ENCODE measurements around the gene MEIS2.

Gene MEIS2

GRCh38 chr15:37015035-37015434 lies 85.3 kb downstream of the MEIS2 start:
- Histone ChIP-seq H3K4me2 (ENCODE audit: low read length) (peak overlapping the region; percentile 67), H3K4me1 (ENCODE audit: insufficient read depth, low read length, severe bottlenecking) (peaks cover 72% of the 10 kb centered on the region), H3K79me2 (ENCODE audit: insufficient read depth, low read length) (no peaks in the 10 kb centered on the region; the same call in 1 of the 2 replicates), H3K9ac (ENCODE audit: low read length) (peak overlapping the region; percentile 54), H3K9me2 (ENCODE audit: low read depth, low read length) (no peaks in the 10 kb centered on the region), H4K20me1 (ENCODE audit: insufficient read depth, low read length) (no peaks in the 10 kb centered on the region), H3K36me3 (ENCODE audit: insufficient read depth, low read length) (peaks cover 21% of the 10 kb centered on the region; the same call in 1 of the 2 replicates), H3K27me3 (ENCODE audit: insufficient read depth, low read length) (no peaks in the 10 kb centered on the region), H3F3A (ENCODE audit: insufficient read depth, low read length) (no peaks in the 10 kb centered on the region), H3K9me3 (ENCODE audit: low read length) (no peaks in the 10 kb centered on the region), H3K27ac (ENCODE audit: low read depth, low read length, poor library complexity, severe bottlenecking) (peak overlapping the region; percentile 93), H2AFZ (ENCODE audit: low read length) (no peak overlapping the region), H3K4me3 (ENCODE audit: low read depth, low read length, poor library complexity, severe bottlenecking) (peak overlapping the region; percentile 48)
- TF ChIP-seq CTCF (IDR thresholded peaks at IDR 0.05; ENCODE audit: low read length): no peak
- no peak for TF ChIP-seq EZH2 (IDR thresholded peaks at IDR 0.05; ENCODE audit: borderline replicate concordance, low read length)

GRCh38 chr15:37014566-37014965 lies 85.8 kb downstream of the MEIS2 start:
- no peaks in the 10 kb centered on the region for H3F3A ChIP-seq (ENCODE audit: insufficient read depth, low read length)
- H3K4me1 ChIP-seq (ENCODE audit: insufficient read depth, low read length, severe bottlenecking): peaks cover 68% of the 10 kb centered on the region
- H2AFZ ChIP-seq (ENCODE audit: low read length): no peak overlapping the region
- H3K9me3 ChIP-seq (ENCODE audit: low read length): no peaks in the 10 kb centered on the region
- H3K27ac ChIP-seq (ENCODE audit: low read depth, low read length, poor library complexity, severe bottlenecking): peak overlapping the region; percentile 93
- no peaks in the 10 kb centered on the region for H4K20me1 ChIP-seq (ENCODE audit: insufficient read depth, low read length)
- no peaks in the 10 kb centered on the region; the same call in 1 of the 2 replicates for H3K79me2 ChIP-seq (ENCODE audit: insufficient read depth, low read length)
- TF ChIP-seq EZH2 (IDR thresholded peaks at IDR 0.05; ENCODE audit: borderline replicate concordance, low read length): no peak
- TF ChIP-seq CTCF (IDR thresholded peaks at IDR 0.05; ENCODE audit: low read length): no peak
- H3K27me3 ChIP-seq (ENCODE audit: insufficient read depth, low read length): no peaks in the 10 kb centered on the region
- no peaks in the 10 kb centered on the region for H3K9me2 ChIP-seq (ENCODE audit: low read depth, low read length)
- H3K4me3 ChIP-seq (ENCODE audit: low read depth, low read length, poor library complexity, severe bottlenecking): peak overlapping the region; percentile 48
- H3K4me2 ChIP-seq (ENCODE audit: low read length): peak overlapping the region; percentile 67
- peak overlapping the region; percentile 54 for H3K9ac ChIP-seq (ENCODE audit: low read length)
- H3K36me3 ChIP-seq (ENCODE audit: insufficient read depth, low read length): peaks cover 21% of the 10 kb centered on the region; the same call in 1 of the 2 replicates

- H3K9me3 ChIP-seq (ENCODE audit: low read length): no peaks in the 10 kb centered on the region
- H2AFZ ChIP-seq (ENCODE audit: low read length): no peak overlapping the region
- peak overlapping the region; percentile 54; the same call in 1 of the 2 replicates for H3K9ac ChIP-seq (ENCODE audit: low read length)
- H3K36me3 ChIP-seq (ENCODE audit: insufficient read depth, low read length): peaks cover 21% of the 10 kb centered on the region; the same call in 1 of the 2 replicates
- no peaks in the 10 kb centered on the region for H4K20me1 ChIP-seq (ENCODE audit: insufficient read depth, low read length)
- no peaks in the 10 kb centered on the region for H3K9me2 ChIP-seq (ENCODE audit: low read depth, low read length)
- peaks cover 63% of the 10 kb centered on the region for H3K4me1 ChIP-seq (ENCODE audit: insufficient read depth, low read length, severe bottlenecking)
- H3K27ac ChIP-seq (ENCODE audit: low read depth, low read length, poor library complexity, severe bottlenecking): peak overlapping the region; percentile 93
- TF ChIP-seq EZH2 (IDR thresholded peaks at IDR 0.05; ENCODE audit: borderline replicate concordance, low read length) (no peak), CTCF (IDR thresholded peaks at IDR 0.05; ENCODE audit: low read length) (no peak)
- H3F3A ChIP-seq (ENCODE audit: insufficient read depth, low read length): no peaks in the 10 kb centered on the region
- peak overlapping the region; percentile 67 for H3K4me2 ChIP-seq (ENCODE audit: low read length)
- peaks cover 3% of the 10 kb centered on the region; the same call in 1 of the 2 replicates for H3K79me2 ChIP-seq (ENCODE audit: insufficient read depth, low read length)
- H3K27me3 ChIP-seq (ENCODE audit: insufficient read depth, low read length): no peaks in the 10 kb centered on the region
- peak overlapping the region; percentile 48 for H3K4me3 ChIP-seq (ENCODE audit: low read depth, low read length, poor library complexity, severe bottlenecking)
Observed at GRCh38 chr15:37014137-37014536, 86.2 kb downstream of the MEIS2 start.

Measured in OCI-LY1 (cell line).